Activated B cell treated with CpG ODN at 0.5 μM for 24 hours (primary cell): ENCODE results near the gene CIPC. TPM values are rescaled to one million over a fixed set of nuclear protein-coding genes. Genes with fewer than 3 reads are reported as not detected.
A peak's percentile ranks its signal among the peaks of the same experiment; 100 is the strongest.

Experiments used
- ATAC-seq: fragments of 200-7000 bp; cut with Tn5 transposase; one replicate; pipeline ENCODE4 v1.10.0; 2021; ENCODE audit warnings: low read depth, mild to moderate bottlenecking, moderate library complexity
- CTCF ChIA-PET: fragments of 350-600 bp; sonication (Branson Sonifier 250); formaldehyde crosslinking; loops from one replicate; lab custom pipeline; 2021; ENCODE audit warnings: antibody characterized with exemption; lab: Charles Lee
- POLR2A ChIA-PET: fragments of 350-600 bp; sonication (Branson Sonifier 250); formaldehyde crosslinking; loops from one replicate; lab custom pipeline; 2021; ENCODE audit warnings: antibody characterized with exemption; lab: Charles Lee
- DNase-seq: peaks from one replicate; pipeline ENCODE4 v3.0.0; 2022
- H3K27ac Mint-ChIP-seq: one replicate; pipeline ENCODE4 v1.8.0; 2020; ENCODE audit warnings: mixed read lengths
- H3K27me3 Mint-ChIP-seq: one replicate; pipeline ENCODE4 v1.8.0; 2021; ENCODE audit warnings: mixed read lengths
- H3K36me3 Mint-ChIP-seq: one replicate; pipeline ENCODE4 v1.8.0; 2021; ENCODE audit warnings: low read depth, mixed read lengths
- H3K4me1 Mint-ChIP-seq: one replicate; pipeline ENCODE4 v1.8.0; 2021; ENCODE audit warnings: mixed read lengths
- H3K4me3 Mint-ChIP-seq: one replicate; pipeline ENCODE4 v1.8.0; 2020; ENCODE audit warnings: mild to moderate bottlenecking, mixed read lengths
- H3K9me3 Mint-ChIP-seq: one replicate; pipeline ENCODE4 v1.8.0; 2020; ENCODE audit warnings: mixed read lengths
- CTCF ChIP-seq: fragments of 200-600 bp; IDR thresholded peaks from one replicate; pipeline ENCODE4 v1.8.0; 2022; ENCODE audit warnings: antibody characterized with exemption, mild to moderate bottlenecking
- intact Hi-C: fragments of 100-400 bp; cut with micrococcal nuclease; formaldehyde crosslinking; loops from one replicate; pipeline ENCODE4 v1.15.1; 2024
- total RNA-seq: library from RNA; stranded (reverse); gene quantifications from 2 replicates; pipeline ENCODE4 v1.2.3, GENCODE V29; 2022

CIPC gene
- total RNA-seq, 1 donor from 2014 or later, result 26.6 TPM

DNA sequence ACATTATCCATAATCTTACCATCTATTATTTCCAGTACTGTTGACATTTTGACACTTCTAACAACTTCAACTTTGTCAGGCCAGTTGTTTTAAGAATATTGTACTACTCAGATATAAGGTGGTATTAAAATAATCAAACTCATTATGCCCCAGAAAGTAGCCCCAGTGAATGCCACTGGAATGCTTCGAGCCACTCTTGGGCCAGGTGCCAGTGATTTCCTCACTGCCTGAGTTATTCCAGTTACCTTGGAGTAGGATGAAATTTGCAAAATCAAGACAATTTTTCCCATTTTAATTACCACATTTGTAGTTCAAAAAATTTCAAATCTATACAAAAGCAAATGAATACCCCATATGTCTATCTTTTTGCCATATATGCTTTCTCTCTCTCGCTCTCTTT is 9.2 kb downstream of the CIPC start:
- POLR2A ChIA-PET, result interaction anchor here (2.7 kb wide), 1 partner anchor 16 kb away, joined by 20 read pairs; no protein-coding TSS in a partner anchor
- no peak for DNase-seq
- no peak for ATAC-seq
- H3K27ac Mint-ChIP-seq, result no peak overlapping the region
- intact Hi-C loops, result no loop called here
- H3K36me3 Mint-ChIP-seq, result peaks cover 72% of the 10 kb centered on the region
- H3K9me3 Mint-ChIP-seq, result no peaks in the 10 kb centered on the region
- H3K27me3 Mint-ChIP-seq, result no peaks in the 10 kb centered on the region
- TF ChIP-seq CTCF, result no peak
- peaks cover 37% of the 10 kb centered on the region for H3K4me1 Mint-ChIP-seq
- H3K4me3 Mint-ChIP-seq, result no peak overlapping the region
- CTCF ChIA-PET, result interaction anchor here (2.5 to 8.1 kb wide), 3 partner anchors 9 to 43 kb away, joined by 8 to 151 read pairs (median 23); partner anchors contain the start of gene CIPC

DNA sequence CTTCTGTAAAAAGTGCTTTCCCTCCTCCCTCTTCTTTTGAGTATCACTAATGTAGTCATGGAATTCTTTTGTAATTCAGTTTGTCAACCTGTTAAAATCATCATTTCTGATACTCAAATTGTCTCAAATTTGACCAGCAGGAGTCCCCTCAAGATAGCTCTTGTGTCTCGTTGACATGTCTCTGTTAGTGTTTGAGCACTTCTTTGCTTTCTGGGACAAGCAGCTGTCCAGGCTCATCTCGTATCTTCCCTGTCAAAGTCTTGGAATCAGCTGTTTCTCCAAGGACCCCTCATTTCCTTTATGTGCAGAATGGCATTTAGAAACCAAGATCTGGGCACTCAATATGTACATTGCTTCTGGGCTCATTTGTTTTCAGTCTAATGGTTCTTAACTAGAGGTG is 10.7 kb downstream of the CIPC start:
- peak; percentile 49 for ATAC-seq
- H3K36me3 Mint-ChIP-seq, result peaks cover 78% of the 10 kb centered on the region
- ChIA-PET POLR2A (interaction anchor here (0.6 to 3.8 kb wide), 5 partner anchors 9 to 17 kb away, joined by 3 to 28 read pairs (median 7); no protein-coding TSS in a partner anchor), CTCF (interaction anchor here (1.0 to 8.1 kb wide), 10 partner anchors 10 to 208 kb away, joined by 3 to 151 read pairs (median 6); partner anchors contain the start of genes CIPC and ZDHHC22)
- H3K27me3 Mint-ChIP-seq, result no peaks in the 10 kb centered on the region
- intact Hi-C loops, result loop anchor here (1.0 kb wide), 4 partner anchors 10 to 43 kb away; partner anchors contain the start of gene CIPC
- no peaks in the 10 kb centered on the region for H3K9me3 Mint-ChIP-seq
- TF ChIP-seq CTCF, result no peak
- no peak overlapping the region for H3K4me3 Mint-ChIP-seq
- DNase-seq, result no peak
- H3K4me1 Mint-ChIP-seq, result peaks cover 26% of the 10 kb centered on the region
- H3K27ac Mint-ChIP-seq, result peak overlapping the region; percentile 19

GRCh38 chr14:77109656-77110055 is 11.6 kb downstream of the CIPC start:
- intact Hi-C loops, result no loop called here
- no peak for TF ChIP-seq CTCF
- Mint-ChIP-seq H3K27me3 (no peaks in the 10 kb centered on the region), H3K4me3 (no peak overlapping the region), H3K4me1 (peaks cover 25% of the 10 kb centered on the region), H3K9me3 (no peaks in the 10 kb centered on the region), H3K36me3 (peaks cover 78% of the 10 kb centered on the region), H3K27ac (no peak overlapping the region)
- ChIA-PET CTCF (interaction anchor here (1.1 to 8.1 kb wide), 4 partner anchors 11 to 41 kb away, joined by 3 to 151 read pairs (median 16); partner anchors contain the start of gene CIPC), POLR2A (interaction anchor here (2.7 to 3.8 kb wide), 2 partner anchors 11 to 14 kb away, joined by 20 to 28 read pairs; no protein-coding TSS in a partner anchor)
- DNase-seq, result no peak
- ATAC-seq, result no peak

GRCh38 chr14:77110286-77110685 is 12.2 kb downstream of the CIPC start:
- Mint-ChIP-seq H3K27me3 (no peaks in the 10 kb centered on the region), H3K36me3 (peaks cover 85% of the 10 kb centered on the region), H3K4me1 (peaks cover 23% of the 10 kb centered on the region), H3K4me3 (no peak overlapping the region), H3K27ac (no peak overlapping the region), H3K9me3 (no peaks in the 10 kb centered on the region)
- intact Hi-C loops, result no loop called here
- ChIA-PET CTCF (interaction anchor here (3.0 to 8.1 kb wide), 2 partner anchors 12 to 40 kb away, joined by 23 to 151 read pairs; no protein-coding TSS in a partner anchor), POLR2A (interaction anchor here (1.3 to 3.8 kb wide), 2 partner anchors 11 to 14 kb away, joined by 3 to 28 read pairs; no protein-coding TSS in a partner anchor)
- ATAC-seq (no peak), DNase-seq (no peak)
- no peak for TF ChIP-seq CTCF

GRCh38 chr14:77111021-77111420 is 13.0 kb downstream of the CIPC start:
- no peak for DNase-seq
- ChIA-PET CTCF (interaction anchor here (1.2 to 8.1 kb wide), 2 partner anchors 11 to 40 kb away, joined by 3 to 151 read pairs; no protein-coding TSS in a partner anchor), POLR2A (interaction anchor here (1.3 to 3.8 kb wide), 2 partner anchors 10 to 13 kb away, joined by 3 to 28 read pairs; no protein-coding TSS in a partner anchor)
- no peaks in the 10 kb centered on the region for H3K27me3 Mint-ChIP-seq
- H3K36me3 Mint-ChIP-seq, result peaks cover 87% of the 10 kb centered on the region
- H3K9me3 Mint-ChIP-seq, result no peaks in the 10 kb centered on the region
- ATAC-seq, result no peak
- no peak overlapping the region for H3K4me3 Mint-ChIP-seq
- intact Hi-C loops, result no loop called here
- TF ChIP-seq CTCF, result no peak
- peaks cover 25% of the 10 kb centered on the region for H3K4me1 Mint-ChIP-seq
- no peak overlapping the region for H3K27ac Mint-ChIP-seq
